NCI-H510A (cell line): ENCODE data around the gene ZC3H12A.

Experiments used
- DNase-seq: peaks from one replicate; lab custom pipeline; 2025; lab: John Stamatoyannopoulos, UW

Gene ZC3H12A

DNA sequence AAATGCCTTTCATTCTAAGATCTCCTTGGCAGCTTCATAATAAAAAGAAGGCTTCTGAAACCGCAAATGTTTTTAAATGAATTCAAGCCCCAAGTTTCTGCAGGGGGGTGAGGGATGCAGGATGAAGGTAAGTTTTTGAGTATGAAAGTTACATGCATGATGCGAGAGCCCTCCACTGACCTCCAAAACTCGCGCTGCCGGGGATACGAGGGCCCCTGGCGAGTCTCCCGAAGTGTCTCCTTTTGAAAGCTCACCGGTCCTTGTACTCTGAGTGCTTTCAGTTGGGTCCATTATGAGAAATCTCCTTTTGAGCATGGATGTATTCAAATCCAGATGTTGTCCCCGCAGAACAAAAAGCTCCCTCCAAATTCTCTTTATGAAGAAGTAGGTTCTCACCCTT lies 18.9 kb upstream of the ZC3H12A start:
- no peak for DNase-seq

DNA sequence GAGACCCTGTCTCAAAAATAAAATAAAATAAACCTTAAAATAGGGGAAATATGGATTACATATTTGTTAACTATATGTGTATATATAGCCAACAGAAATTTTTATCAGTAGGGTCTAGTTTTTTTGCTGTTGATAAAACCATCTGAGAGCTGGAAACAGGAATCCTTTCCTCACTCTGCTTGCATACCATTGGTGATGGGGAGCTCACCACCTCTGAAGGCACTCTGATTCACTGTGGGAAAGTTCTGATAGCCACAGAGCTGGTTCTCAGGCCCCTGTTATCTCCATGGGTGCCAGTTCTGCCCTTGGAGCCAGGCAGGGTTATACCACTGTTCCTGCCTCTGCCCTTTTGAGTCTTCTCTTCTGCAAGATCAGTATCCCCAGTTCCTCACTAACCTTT lies 17.8 kb upstream of the ZC3H12A start:
- DNase-seq, result no peak

DNA sequence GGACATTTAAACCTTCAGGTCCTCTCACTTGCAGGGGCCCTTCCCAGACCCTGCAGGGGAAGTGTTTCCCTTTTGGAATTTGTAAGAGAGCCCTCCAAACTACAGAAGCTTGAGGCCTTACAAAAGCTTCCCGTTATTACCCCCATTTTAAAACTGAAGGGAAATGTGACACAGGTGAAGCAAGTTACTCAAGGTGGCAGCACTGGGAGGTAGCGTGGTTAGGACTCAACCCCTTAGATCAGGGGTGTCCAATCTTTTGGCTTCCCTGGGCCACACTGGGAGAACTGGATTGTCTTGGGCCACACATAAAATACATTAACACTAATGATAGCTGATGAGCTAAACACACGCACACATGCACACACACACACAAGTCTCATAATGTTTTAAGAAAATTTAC lies 15.8 kb upstream of the ZC3H12A start:
- DNase-seq, result no peak

DNA sequence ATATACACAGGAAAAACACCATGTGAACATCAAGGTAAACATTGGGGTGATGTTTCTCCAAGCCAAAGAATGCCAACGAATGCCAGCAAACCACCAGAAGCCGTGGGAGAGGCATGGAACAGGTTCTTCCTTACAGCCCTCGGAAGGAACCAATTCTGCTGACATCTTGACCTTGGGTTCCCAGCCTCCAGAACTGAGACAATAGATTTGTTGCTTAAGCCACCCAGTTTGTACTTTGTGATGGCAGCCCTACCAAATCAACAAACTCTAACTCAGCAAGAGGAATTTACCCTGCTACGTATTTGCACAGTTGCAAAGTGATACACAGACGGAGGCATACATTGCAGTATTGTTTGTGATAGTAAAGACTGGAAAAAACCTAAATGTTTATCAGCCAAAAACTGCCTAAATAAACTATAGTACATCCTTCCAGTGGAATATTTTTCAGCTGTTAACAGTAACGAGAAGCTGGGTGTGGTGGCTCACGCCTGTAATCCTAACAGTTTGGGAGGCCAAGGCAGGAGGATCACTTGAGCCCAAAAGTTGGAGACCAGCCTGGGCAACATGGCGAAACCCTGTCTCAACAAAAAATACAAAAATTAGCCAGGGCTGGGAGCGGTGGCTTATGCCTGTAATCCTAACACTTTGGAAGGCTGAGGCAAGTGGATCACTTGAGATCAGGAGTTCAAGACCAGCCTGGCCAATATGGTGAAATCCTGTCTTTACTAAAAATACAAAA lies 12.5 kb upstream of the ZC3H12A start:
- no peak for DNase-seq

DNA sequence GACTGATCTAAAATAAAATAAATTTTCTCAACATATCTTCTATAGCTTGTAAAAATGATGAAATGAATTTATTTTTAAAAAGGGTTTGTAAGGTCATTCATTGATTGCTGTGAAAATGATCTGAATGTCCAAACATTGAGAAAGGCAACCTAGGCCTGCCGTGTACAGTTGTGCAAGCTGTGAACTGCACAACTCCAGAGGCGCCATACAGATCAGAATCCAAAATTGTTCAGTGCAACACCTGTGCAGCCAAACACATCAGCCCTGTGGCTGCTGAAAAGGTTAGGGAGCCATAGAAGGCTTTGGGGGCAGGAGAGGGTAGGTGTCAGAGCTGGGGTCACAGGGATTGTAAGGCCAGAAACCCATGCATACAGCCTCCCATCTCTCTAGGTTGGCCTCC lies 9.9 kb upstream of the ZC3H12A start:
- no peak for DNase-seq

DNA sequence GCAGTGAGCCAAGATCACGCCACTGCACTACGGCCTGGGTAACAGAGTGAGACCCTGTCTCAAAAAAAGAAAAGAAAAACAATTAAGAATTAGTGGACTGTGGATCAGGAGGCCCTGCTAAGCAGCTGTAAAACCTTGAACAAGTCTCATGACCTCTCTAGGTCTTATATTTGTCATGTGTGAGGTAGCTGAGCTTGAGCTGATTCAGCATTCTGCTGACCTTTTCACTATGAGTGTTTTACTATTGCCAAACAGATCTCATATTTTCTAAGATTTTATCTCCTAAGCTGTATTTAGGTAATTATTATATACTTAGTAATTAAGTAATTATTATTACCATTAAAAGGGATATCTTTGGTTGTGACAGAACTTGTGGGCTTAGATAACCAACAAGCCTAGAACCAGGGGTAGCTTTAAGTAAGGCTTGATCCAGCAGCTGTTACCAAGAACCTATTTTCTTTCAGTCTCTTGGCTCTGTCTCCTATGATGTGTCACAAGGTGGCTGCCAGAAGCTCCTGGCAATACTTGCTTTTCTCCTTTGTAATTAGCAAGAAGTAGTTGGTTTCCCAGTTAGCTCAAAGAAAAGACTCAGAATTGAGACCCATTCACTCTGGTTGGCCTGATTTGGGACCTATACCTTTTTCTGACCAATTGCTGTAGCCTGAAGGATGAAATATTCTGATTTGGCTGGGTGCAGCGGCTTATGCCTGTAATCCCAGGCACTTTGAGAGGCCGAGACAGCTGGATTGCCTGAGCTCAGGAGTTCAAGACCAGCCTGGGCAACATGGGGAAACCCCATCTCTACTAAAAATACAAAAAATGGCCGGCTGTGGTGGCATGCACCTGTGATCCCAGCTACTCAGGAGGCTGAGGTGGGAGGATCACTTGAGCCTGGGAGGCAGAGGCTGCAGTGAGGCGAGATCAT lies 8.5 kb upstream of the ZC3H12A start:
- DNase-seq, result no peak

DNA sequence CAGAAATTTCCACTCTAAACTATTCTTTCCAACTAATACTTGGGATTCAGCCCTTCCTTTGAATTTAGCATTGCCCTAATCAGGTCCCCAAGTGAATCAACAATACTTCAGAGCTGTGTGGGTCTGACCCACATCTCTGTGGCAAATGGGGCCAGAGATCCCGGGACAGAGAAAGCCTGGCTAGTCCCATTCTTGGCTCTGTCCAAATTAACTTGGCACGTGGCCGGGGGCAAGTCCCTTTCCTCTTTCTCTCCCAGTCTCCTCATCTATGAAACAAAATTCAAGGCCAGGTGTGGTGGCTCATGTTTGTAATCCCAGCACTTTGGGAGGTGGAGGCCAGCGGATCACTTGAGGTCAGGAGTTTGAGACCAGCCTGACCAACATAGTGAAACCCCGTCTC lies 6.3 kb upstream of the ZC3H12A start:
- DNase-seq, result no peak

DNA sequence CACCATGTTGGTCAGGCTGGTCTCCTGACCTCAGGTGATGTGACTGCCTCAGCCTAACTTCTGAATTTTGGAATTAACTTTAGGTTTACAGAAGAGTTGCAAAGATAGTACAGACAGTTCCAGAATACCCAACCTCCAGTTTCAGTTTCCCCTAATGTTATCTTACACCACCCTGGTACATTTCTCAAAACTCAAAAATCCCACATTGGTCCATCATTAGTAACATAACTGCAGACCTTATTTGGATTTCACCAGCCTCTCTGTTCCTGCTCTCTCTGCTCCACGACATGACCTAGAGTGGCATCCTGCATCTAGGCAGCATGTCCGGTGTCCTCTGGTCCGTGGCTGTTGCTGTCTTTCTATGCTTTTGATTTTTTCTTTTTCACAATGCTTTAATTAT lies 5.0 kb upstream of the ZC3H12A start:
- no peak for DNase-seq

DNA sequence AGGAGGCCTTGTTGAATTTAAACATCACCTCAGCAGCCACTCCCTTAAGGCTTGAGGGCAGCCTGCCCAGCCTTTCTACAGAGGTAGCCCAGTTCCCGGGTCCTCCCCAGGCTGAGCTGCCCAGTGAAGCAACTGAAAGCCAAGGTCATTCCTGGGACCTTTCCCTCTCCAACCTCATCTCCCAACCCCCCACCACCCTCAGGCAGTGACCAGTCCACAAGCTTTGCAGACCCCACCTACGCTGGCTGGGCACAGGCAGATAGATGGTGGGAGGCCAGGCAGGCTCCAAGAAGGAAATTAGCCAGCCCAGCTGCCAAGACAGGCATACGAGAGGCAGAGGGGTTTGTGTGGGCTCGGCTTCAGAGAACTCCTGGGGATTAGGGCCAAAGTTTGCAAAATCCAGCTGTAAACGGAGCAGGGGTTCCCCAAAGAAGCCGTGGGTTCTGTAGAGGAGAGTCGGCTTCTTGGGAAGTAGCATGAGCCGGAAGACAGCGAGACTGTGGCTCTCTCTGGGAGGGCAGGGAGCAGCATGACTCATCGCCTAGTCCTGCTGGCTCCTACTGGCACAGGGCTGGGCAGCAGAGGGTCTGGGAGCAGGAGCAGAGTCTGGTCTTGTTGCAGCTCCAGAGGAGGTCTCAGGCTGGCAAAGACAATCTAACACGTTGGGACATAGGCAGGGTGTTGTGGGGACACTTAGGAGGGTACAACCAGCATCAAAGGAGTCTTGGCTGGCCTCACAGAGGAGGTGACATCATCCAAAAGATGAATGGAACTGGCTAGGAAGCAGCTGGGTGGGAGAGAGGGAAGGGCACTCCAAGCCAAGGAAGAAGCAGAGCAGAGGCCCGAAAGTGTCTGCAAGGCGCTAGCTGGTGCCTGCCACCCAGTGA lies 2.8 kb upstream of the ZC3H12A start:
- DNase-seq, result peak; percentile 91

DNA sequence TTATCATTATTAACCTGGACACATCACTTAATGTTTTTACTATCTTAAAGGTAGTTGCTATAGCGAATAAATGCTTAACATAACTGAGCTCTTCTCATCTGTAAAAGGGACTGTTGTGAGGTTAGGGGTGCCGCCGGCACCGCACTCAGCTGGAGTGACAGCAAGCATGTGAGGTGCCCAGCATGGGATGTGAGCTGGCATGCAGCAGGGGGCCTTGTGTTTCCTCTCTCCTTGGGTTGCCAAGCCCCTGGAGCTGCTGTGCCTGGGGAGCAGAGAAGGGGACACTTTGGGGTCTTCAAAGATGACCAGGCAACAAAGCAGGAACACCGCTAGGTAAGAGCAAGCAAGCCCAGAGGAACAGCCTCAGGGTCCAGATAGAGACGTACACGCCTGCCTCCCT lies 2.1 kb upstream of the ZC3H12A start:
- DNase-seq, result no peak

DNA sequence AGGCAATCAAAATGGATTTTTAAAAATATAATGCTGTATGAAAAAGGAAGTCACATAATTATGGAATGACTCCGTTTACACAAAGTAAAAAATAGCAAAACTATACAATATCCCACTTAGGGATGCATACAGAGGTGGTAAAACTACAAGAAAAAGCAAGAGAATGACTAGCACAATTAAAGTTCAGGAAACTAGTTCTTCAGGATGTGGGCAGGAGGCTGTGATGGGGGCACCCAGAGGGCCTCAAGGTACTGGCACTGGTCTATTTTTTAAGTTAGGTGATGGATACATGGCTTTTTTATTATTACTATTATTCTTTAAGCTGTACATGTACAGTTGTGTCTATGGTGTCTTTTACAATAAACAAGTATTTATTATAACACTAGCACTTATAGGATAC lies 1.4 kb upstream of the ZC3H12A start:
- no peak for DNase-seq

DNA sequence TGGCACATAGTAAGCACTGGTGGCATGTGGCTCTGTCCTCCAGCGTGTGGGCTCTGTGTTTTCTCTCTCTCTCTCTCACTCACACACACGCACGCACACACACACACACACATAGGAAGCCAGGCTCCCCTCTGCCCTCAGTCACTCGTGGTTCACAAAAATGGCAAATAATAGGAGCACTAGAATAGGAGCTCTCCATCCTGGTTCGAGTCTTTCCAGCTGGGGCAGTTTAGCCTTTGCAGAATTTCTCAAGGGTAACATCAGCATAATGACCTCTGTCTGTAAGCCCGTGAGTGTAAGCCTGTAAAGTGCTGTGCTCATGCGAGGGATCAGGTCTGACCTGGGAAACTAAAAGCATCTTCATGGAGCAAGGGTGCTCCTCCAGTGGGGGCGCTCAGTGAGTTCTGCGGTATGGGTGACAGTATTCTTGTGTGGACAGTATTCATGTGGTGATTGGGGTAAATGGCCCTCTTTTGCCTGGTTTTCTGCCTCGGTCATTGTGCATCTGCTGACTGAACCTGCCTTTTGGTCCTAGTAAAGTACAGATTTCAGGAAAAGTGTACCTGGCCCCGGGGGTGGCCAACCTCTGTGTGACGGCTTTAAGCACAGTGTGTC lies 842 bp upstream of the ZC3H12A start:
- DNase-seq, result peak; percentile 61

DNA sequence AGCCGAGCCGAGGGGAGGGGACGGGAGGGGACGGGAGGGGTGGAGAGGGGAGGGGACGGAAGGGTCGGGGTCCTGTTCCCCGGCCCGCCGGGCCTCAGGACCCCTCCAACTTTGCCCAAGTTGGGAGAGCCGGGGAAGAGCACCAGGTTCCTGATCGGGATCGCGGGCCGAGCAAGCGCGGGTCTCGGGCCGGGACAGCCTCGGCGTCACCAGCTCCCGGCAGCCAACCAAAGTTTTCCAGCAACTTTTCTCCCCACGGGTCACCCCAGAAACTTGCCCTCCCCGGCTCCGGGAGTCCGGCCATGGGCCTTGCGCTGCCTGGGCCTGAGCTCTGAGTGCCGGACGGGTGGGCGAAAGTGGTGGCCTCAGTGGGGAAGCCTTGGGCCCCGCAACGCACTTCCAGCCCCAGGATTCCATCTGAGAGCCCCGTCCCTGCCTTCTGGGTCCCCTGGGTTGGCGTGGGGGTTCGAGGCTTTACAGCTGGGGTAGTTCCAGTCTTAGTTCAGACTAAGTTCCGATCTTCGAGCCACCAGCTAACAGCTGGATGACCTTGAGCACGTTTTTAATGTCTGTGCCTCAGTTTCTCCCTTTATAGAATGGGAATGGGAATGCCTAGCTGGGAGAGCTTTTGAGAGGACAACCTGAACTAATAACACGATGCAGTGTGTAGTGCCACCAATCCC lies 458 bp downstream of the ZC3H12A start:
- DNase-seq, result no peak

DNA sequence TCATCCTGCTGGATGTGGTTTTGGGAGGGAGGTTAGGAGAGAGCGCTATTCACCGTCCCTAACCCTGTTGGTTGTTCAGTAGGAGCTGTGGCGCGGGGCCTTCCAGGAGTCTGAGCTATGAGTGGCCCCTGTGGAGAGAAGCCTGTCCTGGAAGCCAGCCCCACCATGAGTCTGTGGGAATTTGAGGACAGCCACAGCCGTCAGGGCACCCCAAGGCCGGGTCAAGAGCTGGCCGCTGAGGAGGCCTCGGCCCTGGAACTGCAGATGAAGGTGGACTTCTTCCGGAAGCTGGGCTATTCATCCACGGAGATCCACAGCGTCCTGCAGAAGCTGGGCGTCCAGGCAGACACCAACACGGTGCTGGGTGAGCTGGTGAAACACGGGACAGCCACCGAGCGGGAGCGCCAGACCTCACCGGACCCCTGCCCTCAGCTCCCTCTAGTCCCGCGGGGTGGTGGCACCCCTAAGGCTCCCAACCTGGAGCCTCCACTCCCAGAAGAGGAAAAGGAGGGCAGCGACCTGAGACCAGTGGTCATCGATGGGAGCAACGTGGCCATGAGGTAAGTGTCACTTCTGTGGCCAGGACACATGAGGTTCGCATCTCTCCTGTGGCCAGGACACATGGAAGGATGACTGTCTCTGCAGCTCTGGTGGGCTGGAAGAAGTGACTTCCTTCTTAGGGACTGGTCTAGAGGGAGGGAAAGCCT lies 1.2 kb downstream of the ZC3H12A start:
- DNase-seq, result no peak

DNA sequence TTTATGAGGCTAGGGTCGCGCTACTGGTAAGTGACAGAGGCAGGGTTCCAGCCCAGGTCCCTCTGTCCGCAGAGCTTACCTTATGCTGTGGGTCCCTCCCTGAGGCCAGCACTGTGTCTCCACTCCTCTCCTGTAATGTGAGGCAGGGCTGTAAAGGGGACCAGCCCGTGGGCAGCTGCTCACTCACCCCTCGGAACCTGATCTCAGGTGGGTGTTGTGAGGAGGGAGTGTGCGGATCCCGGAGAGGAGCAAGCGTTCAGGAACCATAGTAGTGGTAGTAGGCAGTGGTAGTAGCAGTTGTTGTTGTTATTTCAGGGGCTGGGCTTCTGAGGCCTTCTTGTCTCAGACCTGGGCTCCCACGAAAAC lies 1.7 kb downstream of the ZC3H12A start:
- no peak for DNase-seq

DNA sequence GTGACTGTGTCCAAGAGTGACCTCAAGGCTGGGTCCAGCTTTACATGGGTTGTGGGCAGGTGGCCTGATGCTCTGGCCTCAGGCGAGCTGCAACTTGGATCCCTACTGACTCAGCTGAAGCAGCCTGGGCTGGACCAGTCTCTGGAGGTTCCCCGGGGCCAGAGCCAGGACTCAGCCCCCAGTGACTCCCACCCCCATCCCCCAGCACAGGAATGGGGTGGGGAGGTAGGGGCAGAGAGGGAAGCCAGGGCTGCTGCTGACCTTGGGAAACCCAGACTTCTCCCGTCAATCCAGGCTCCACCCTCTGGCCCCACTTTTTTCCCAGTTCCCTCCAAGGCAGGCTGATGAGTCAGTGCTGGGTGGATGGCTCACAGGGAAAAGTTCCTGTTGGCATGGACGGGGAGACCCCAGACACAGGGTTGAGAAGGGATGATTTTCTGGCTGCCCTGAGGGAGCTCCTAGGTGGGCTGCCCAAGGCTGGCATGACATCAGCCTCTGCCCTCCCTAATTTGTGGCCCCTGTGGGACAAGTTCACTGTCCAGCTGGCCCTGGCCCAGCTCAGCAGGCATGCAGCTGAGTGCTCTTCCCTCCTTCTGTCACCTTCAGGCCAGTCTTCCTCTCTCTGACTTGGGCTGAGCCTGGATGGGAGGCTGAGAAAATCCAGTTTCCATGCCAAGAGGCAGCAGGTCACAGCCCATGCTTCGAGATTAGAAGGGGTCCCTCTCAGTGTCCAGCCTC lies 2.2 kb downstream of the ZC3H12A start:
- no peak for DNase-seq

DNA sequence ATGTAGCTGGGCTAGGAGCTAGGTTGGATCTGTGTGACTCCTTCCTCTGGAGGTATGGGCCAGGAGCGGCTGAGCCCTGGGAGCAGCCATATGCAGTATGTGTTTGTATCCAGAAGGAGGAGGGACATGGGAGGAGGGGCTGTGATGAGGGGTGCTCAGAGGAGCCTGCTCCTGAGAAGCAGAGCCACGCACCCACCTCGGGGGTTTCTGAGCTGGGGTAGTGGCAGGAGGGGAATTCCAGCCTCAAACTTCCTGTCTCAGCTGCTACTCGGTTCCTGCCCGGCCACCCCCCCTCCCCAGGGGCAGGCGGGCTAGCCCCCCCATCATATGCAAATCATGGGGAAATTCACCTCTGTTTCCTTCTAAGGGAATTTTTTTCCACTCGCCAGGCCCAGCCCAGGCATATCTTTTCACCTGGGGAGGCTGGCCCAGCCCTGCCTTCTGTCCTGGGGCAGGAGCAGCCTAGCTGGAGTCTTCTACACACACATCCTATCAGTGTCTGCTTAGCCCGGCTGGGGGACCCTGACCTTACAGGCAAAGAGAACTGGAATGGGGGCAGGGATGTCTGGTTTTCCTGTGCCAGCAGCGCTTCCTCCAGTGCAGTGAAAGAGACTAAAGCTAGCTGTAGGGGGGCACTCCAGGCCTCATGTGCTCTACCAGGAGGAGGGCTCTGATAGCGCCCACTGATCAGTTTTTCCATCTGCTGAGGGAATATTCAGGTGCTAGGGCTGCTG lies 3.0 kb downstream of the ZC3H12A start:
- DNase-seq, result peak; percentile 59

DNA sequence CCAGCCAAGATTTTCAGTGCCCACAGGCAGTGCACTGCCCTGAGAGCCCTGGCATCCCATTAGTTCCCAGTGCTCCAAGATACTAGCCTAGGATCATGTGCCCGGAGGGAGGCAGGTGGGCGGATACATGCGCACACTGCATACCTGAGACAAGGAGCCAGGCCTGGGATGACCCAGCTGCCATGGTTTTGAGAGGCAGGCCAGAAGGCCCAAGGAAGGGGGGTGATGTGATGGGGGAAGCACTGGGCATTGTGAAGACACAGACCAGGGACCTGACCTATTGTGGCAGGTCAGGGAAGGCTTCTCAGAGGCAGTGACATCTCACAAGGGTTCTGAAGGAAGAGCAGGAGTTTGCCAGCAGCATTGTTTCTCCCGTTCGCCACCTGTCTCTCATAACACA lies 3.6 kb downstream of the ZC3H12A start:
- no peak for DNase-seq

DNA sequence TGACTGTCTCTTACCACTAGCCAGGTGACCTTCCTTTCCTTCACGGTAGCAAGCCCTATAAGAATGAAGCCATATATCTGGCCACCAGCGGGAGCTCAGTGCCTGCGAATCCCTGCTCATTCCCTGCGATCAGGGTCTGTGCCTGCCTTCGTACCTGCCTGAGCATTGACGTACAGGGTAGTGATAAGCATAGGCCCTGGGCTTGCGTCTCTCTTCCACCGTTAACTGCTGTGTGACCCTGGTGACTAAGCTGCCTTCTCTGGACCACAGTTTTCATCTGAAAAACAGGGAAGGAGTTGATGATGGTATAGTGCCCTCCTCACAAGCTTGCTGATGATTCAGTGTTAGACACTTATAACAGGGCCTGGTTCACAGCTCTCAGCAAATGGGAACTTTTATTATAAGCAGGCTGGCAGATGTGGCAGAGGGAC lies 4.1 kb downstream of the ZC3H12A start:
- DNase-seq, result no peak
